ENCODE data around the gene GSTM2.

Gene GSTM2

GRCh38 chr1:109667452-109668122 lies at the start of gene GSTM2:
Gene GSTM2 (plus strand): TSS chr1:109668057. CDS start chr1:109668116, 59 bp downstream.
- ATAC-seq: peak; percentile 99
- peaks cover 21% of the 10 kb centered on the region for H3K4me1 Mint-ChIP-seq
- H3K27ac Mint-ChIP-seq: no peak within 1 kb of the TSS

GRCh38 chr1:109618661-109619575 lies 48.9 kb upstream of the GSTM2 start:
- ATAC-seq: no peak
- no peak for DNase-seq
- Mint-ChIP-seq H3K27me3 (no peaks in the 10 kb centered on the region), H3K36me3 (ENCODE audit: low read depth) (peaks cover 6% of the 10 kb centered on the region), H3K27ac (peak overlapping the region; percentile 98), H3K4me3 (peak overlapping the region; percentile 94), H3K4me1 (peaks cover 64% of the 10 kb centered on the region), H3K9me3 (no peaks in the 10 kb centered on the region)

More at GRCh38 chr1:109667452-109668122, at the start of gene GSTM2:
- H3K36me3 Mint-ChIP-seq (ENCODE audit: low read depth): no peaks in the 10 kb centered on the region
- no peaks in the 10 kb centered on the region for H3K27me3 Mint-ChIP-seq
- peak; percentile 85 for DNase-seq
- H3K9me3 Mint-ChIP-seq: no peaks in the 10 kb centered on the region
- H3K4me3 Mint-ChIP-seq: peak within 1 kb of the TSS; percentile 67

GRCh38 chr1:109619576-109620400 lies 48.1 kb upstream of the GSTM2 start, which contains the start of the genes AMPD2 and GNAT2:
Gene AMPD2 (plus strand): TSS chr1:109619837. CDS start chr1:109621176, 1,339 bp downstream.
Gene GNAT2 (minus strand): TSS chr1:109619616. CDS start chr1:109612870, 6,746 bp downstream.
- Mint-ChIP-seq H3K4me1 (peaks cover 70% of the 10 kb centered on the region), H3K9me3 (no peaks in the 10 kb centered on the region), H3K27me3 (no peaks in the 10 kb centered on the region), H3K27ac (peak within 1 kb of the TSS; percentile 98), H3K36me3 (ENCODE audit: low read depth) (peaks cover 6% of the 10 kb centered on the region), H3K4me3 (peak within 1 kb of the TSS; percentile 94)
- peak; percentile 33 for ATAC-seq
- peak; percentile 82 for DNase-seq

DNA sequence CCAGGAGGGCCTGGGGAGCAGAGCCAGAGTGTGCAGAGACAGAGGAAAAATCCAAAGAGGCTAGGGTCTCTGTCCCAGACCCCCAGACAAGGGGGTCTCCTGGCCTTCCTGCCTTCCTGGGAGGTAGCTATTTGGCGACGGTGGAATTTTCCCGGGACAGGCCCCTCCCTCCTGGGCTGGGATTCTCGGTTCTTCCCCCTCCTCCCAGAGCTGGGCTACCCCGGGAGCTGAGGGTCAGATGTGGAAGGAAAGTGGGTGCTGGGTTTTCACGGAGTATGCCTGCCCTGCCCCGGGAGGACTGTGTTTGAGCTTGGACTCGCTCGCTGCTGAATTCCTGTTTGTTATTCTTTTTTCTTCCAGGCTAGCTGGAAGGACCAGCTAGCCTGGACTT lies 47.5 kb upstream of the GSTM2 start:
- H3K36me3 Mint-ChIP-seq (ENCODE audit: low read depth): peaks cover 6% of the 10 kb centered on the region
- H3K4me1 Mint-ChIP-seq: peaks cover 71% of the 10 kb centered on the region
- H3K27ac Mint-ChIP-seq: peak overlapping the region; percentile 98
- no peaks in the 10 kb centered on the region for H3K27me3 Mint-ChIP-seq
- H3K4me3 Mint-ChIP-seq: peak overlapping the region; percentile 94
- ATAC-seq (peak; percentile 1), DNase-seq (no peak)
- no peaks in the 10 kb centered on the region for H3K9me3 Mint-ChIP-seq

DNA sequence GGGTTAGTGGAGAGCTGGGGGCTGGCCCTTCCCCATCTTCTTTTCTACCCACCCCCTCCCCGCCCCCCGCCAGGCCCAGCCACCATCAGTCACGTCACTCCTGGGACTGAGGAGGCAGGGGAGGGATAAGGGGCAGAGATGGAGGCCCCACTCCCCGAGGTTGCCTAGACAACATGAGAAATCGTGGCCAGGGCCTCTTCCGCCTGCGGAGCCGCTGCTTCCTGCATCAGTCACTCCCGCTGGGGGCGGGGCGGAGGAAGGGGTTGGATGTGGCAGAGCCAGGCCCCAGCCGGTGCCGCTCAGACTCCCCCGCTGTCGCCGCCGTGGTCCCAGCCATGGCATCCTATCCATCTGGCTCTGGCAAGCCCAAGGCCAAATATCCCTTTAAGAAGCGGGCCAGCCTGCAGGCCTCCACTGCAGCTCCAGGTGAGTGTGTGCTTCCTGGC lies 47.0 kb upstream of the GSTM2 start:
- peaks cover 69% of the 10 kb centered on the region for H3K4me1 Mint-ChIP-seq
- no peaks in the 10 kb centered on the region for H3K9me3 Mint-ChIP-seq
- peak overlapping the region; percentile 98 for H3K27ac Mint-ChIP-seq
- DNase-seq (peak; percentile 98), ATAC-seq (peak; percentile 88)
- peak overlapping the region; percentile 94 for H3K4me3 Mint-ChIP-seq
- H3K36me3 Mint-ChIP-seq (ENCODE audit: low read depth): peaks cover 6% of the 10 kb centered on the region
- no peaks in the 10 kb centered on the region for H3K27me3 Mint-ChIP-seq

- H3K27ac Mint-ChIP-seq: peak overlapping the region; percentile 58
- DNase-seq: no peak
- H3K27me3 Mint-ChIP-seq: no peaks in the 10 kb centered on the region
- no peak for ATAC-seq
- H3K4me3 Mint-ChIP-seq: peak overlapping the region; percentile 94
- H3K9me3 Mint-ChIP-seq: no peaks in the 10 kb centered on the region
- H3K36me3 Mint-ChIP-seq (ENCODE audit: low read depth): peaks cover 6% of the 10 kb centered on the region
- peaks cover 62% of the 10 kb centered on the region for H3K4me1 Mint-ChIP-seq
Measured at GRCh38 chr1:109621379-109622136, 46.3 kb upstream of the GSTM2 start.

GRCh38 chr1:109622137-109622892 lies 45.5 kb upstream of the GSTM2 start:
- Mint-ChIP-seq H3K27me3 (no peaks in the 10 kb centered on the region), H3K4me3 (peak overlapping the region; percentile 94), H3K36me3 (ENCODE audit: low read depth) (peaks cover 6% of the 10 kb centered on the region), H3K4me1 (peaks cover 54% of the 10 kb centered on the region), H3K9me3 (no peaks in the 10 kb centered on the region), H3K27ac (peak overlapping the region; percentile 58)
- DNase-seq (no peak), ATAC-seq (no peak)

DNA sequence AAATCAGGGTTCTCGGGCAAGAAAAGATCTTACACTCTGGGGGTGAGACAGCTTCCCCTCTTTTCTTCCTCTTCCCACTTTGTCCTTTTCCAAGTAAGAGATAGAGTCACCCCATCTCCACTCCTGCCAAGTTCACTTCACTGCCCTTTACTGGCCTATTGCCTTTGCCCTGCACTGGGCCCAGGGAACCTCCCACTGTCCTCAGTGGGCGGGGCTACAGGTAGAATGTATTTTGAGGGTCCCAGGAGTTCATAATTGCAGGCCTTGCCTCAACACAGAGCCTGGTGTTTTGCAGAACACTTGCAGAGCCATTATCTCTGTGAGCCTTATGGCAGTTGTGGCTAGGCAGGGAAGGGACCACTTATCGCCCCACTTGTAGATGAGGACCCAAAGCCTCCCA lies 45.0 kb upstream of the GSTM2 start:
- DNase-seq: no peak
- Mint-ChIP-seq H3K27me3 (no peaks in the 10 kb centered on the region), H3K9me3 (no peaks in the 10 kb centered on the region), H3K27ac (peak overlapping the region; percentile 58), H3K4me3 (peak overlapping the region; percentile 94), H3K4me1 (peaks cover 49% of the 10 kb centered on the region), H3K36me3 (ENCODE audit: low read depth) (peaks cover 12% of the 10 kb centered on the region)
- ATAC-seq: no peak

- Mint-ChIP-seq H3K36me3 (ENCODE audit: low read depth) (peaks cover 13% of the 10 kb centered on the region), H3K9me3 (no peaks in the 10 kb centered on the region), H3K27me3 (no peaks in the 10 kb centered on the region), H3K27ac (peak overlapping the region; percentile 61), H3K4me3 (peak overlapping the region; percentile 53), H3K4me1 (peaks cover 43% of the 10 kb centered on the region)
- ATAC-seq (no peak), DNase-seq (no peak)
Measured at GRCh38 chr1:109623601-109624161, 44.2 kb upstream of the GSTM2 start.

DNA sequence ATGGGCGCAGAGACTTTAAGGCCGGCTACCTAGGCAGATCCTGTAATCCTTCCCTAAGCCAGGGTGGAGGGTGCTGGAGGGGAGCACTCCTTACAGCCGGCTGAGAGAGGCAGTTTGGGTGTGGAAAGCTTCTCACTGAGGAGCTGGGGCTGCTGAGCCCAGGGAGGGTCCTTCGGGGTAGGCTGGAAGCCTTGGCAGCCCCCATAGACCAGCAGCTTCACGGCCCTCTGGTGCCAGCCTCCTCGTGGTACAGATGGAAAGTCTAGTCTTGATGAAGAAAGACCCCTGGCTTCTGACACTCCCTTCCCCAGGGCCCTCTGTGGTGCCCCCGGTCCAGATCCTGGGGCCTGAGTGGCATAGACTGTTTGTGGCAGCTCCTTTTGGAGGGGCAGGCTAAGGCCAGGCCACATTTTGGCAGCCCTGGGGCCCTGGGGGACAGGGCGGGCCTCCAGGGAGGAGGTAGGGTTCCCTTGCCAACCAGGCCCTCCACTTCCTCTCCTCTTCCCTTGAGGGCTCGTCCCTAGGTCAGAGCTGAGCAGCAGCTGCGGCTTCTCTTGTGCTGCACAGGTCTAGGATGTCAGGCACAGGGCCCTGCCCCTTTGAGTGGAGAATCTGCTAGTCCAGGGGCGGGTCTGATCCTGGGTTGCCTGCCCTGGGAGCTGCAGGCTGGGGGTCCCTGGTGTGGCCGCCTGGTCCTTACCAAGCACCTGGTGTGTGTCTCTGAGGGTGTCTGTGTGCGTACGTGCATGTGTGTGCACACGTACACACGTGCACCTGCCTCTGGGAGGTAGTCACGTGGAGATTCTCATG lies 43.5 kb upstream of the GSTM2 start:
- Mint-ChIP-seq H3K36me3 (ENCODE audit: low read depth) (peaks cover 15% of the 10 kb centered on the region), H3K27ac (peak overlapping the region; percentile 52), H3K9me3 (no peaks in the 10 kb centered on the region), H3K4me3 (no peak overlapping the region), H3K27me3 (no peaks in the 10 kb centered on the region), H3K4me1 (peaks cover 36% of the 10 kb centered on the region)
- ATAC-seq: no peak
- DNase-seq: no peak

DNA sequence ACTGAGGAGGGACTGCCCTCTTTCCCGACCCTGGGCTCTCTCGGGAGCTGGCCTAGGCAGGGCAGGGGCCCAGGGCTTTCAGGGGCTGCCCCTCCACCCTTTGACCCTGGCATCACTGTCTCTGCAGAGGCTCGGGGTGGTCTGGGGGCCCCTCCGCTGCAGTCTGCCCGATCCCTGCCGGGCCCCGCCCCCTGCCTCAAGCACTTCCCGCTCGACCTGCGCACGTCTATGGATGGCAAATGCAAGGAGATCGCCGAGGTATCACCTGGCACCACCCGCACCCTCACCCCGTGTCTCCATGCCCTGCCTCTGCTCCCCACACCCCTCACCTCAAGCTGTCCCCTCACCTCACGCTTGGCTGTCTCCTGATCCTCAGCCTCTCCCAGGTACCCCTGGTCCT lies 42.7 kb upstream of the GSTM2 start:
- Mint-ChIP-seq H3K27me3 (no peaks in the 10 kb centered on the region), H3K9me3 (no peaks in the 10 kb centered on the region), H3K4me3 (no peak overlapping the region), H3K27ac (no peak overlapping the region), H3K36me3 (ENCODE audit: low read depth) (peaks cover 20% of the 10 kb centered on the region), H3K4me1 (peaks cover 33% of the 10 kb centered on the region)
- ATAC-seq: no peak
- no peak for DNase-seq
